ENCODE measurements around the gene INPP5K.

The INPP5K gene

GRCh38 chr17:1506649-1507267 lies 9.7 kb downstream of the INPP5K start:
- H3K18ac ChIP-seq (ENCODE audit: low read depth in 1 of 2, low read length in 2 of 2) = no peak overlapping the region
- no peak for DNase-seq
- H3K14ac ChIP-seq (ENCODE audit: low read length in 2 of 2) = no peak overlapping the region
- no peak overlapping the region for H3K9ac ChIP-seq (ENCODE audit: low read length)
- H2BK5ac ChIP-seq (ENCODE audit: low read depth, low read length, poor library complexity, severe bottlenecking) = no peak overlapping the region
- H2BK15ac ChIP-seq (ENCODE audit: low read depth, poor library complexity, severe bottlenecking) = no peak overlapping the region
- H3K27me3 ChIP-seq (ENCODE audit: control insufficient read depth in 1 of 2, insufficient read depth in 1 of 2, low read length in 2 of 2) = no peaks in the 10 kb centered on the region
- H2BK12ac ChIP-seq (ENCODE audit: low read length in 2 of 2) = no peak overlapping the region
- H3K79me1 ChIP-seq (replicated peaks; ENCODE audit: low read length, poor library complexity, severe bottlenecking) = peaks cover 10% of the 10 kb centered on the region
- no peak overlapping the region for H2BK120ac ChIP-seq (ENCODE audit: low read depth, low read length)
- H3K23ac ChIP-seq (ENCODE audit: low read length in 2 of 2) = no peak overlapping the region
- no peak overlapping the region for H2AFZ ChIP-seq (ENCODE audit: low read depth, low read length)
- no peak overlapping the region for H3K27ac ChIP-seq (ENCODE audit: low read length, poor library complexity, severe bottlenecking)
- peaks cover 34 to 46% of the 10 kb centered on the region in 2 experiments for H3K36me3 ChIP-seq (ENCODE audit: control insufficient read depth in 1 of 2, insufficient read depth in 2 of 2, low read depth in 1 of 2, low read length in 2 of 2)
- no peak overlapping the region for H4K8ac ChIP-seq (ENCODE audit: low read length)
- H3K4ac ChIP-seq (ENCODE audit: low read depth in 1 of 2, low read length in 2 of 2) = no peak overlapping the region
- no peak overlapping the region for H3K4me2 ChIP-seq (ENCODE audit: low read length, poor library complexity, severe bottlenecking)
- WGBS = 95% methylated on average over 13 of the region's 13 CpGs
- H2AK5ac ChIP-seq (ENCODE audit: low read length, severe bottlenecking) = no peak overlapping the region
- H4K91ac ChIP-seq (ENCODE audit: low read length) = no peak overlapping the region
- H3K4me1 ChIP-seq (ENCODE audit: control insufficient read depth, insufficient read depth, low read depth, low read length) = peaks cover 3% of the 10 kb centered on the region
- H3K9me3 ChIP-seq (ENCODE audit: control insufficient read depth, low read length) = no peaks in the 10 kb centered on the region
- no peak overlapping the region for H3K4me3 ChIP-seq (ENCODE audit: insufficient read depth in 1 of 2, low read depth in 1 of 2, low read length in 2 of 2)

- Histone ChIP-seq H3K79me1 (replicated peaks; ENCODE audit: low read length, poor library complexity, severe bottlenecking) (peaks cover 10% of the 10 kb centered on the region), H3K27ac (ENCODE audit: low read length, poor library complexity, severe bottlenecking) (no peak overlapping the region), H3K4ac (ENCODE audit: low read depth in 1 of 2, low read length in 2 of 2) (no peak overlapping the region), H4K8ac (ENCODE audit: low read length) (no peak overlapping the region), H3K27me3 (ENCODE audit: control insufficient read depth in 1 of 2, insufficient read depth in 1 of 2, low read length in 2 of 2) (no peaks in the 10 kb centered on the region), H3K9ac (ENCODE audit: low read length) (no peak overlapping the region), H3K14ac (ENCODE audit: low read length in 2 of 2) (no peak overlapping the region), H4K91ac (ENCODE audit: low read length) (no peak overlapping the region), H3K4me3 (ENCODE audit: insufficient read depth in 1 of 2, low read depth in 1 of 2, low read length in 2 of 2) (no peak overlapping the region), H2BK120ac (ENCODE audit: low read depth, low read length) (no peak overlapping the region), H3K9me3 (ENCODE audit: control insufficient read depth, low read length) (no peaks in the 10 kb centered on the region), H2AK5ac (ENCODE audit: low read length, severe bottlenecking) (no peak overlapping the region), H3K36me3 (ENCODE audit: control insufficient read depth in 1 of 2, insufficient read depth in 2 of 2, low read depth in 1 of 2, low read length in 2 of 2) (peaks cover 34 to 38% of the 10 kb centered on the region in 2 experiments), H2BK12ac (ENCODE audit: low read length in 2 of 2) (no peak overlapping the region), H2BK15ac (ENCODE audit: low read depth, poor library complexity, severe bottlenecking) (no peak overlapping the region), H3K18ac (ENCODE audit: low read depth in 1 of 2, low read length in 2 of 2) (no peak overlapping the region), H3K4me1 (ENCODE audit: control insufficient read depth, insufficient read depth, low read depth, low read length) (peaks cover 3% of the 10 kb centered on the region), H3K23ac (ENCODE audit: low read length in 2 of 2) (no peak overlapping the region), H2AFZ (ENCODE audit: low read depth, low read length) (no peak overlapping the region), H3K4me2 (ENCODE audit: low read length, poor library complexity, severe bottlenecking) (no peak overlapping the region), H2BK5ac (ENCODE audit: low read depth, low read length, poor library complexity, severe bottlenecking) (no peak overlapping the region)
- no peak for DNase-seq
- 98% methylated on average over 5 of the region's 5 CpGs for WGBS
Observed at GRCh38 chr17:1505586-1505985, 10.8 kb downstream of the INPP5K start.

- DNase-seq = no peak
- Histone ChIP-seq H3K23ac (ENCODE audit: low read length in 2 of 2) (peak overlapping the region in 1 of 2 experiments; percentile 9), H2BK120ac (ENCODE audit: low read depth, low read length) (no peak overlapping the region), H3K36me3 (ENCODE audit: control insufficient read depth in 1 of 2, insufficient read depth in 2 of 2, low read depth in 1 of 2, low read length in 2 of 2) (peaks cover 33 to 38% of the 10 kb centered on the region in 2 experiments), H2BK15ac (ENCODE audit: low read depth, poor library complexity, severe bottlenecking) (no peak overlapping the region), H3K79me1 (replicated peaks; ENCODE audit: low read length, poor library complexity, severe bottlenecking) (peaks cover 10% of the 10 kb centered on the region), H3K9me3 (ENCODE audit: control insufficient read depth, low read length) (no peaks in the 10 kb centered on the region), H4K8ac (ENCODE audit: low read length) (no peak overlapping the region), H3K4me1 (ENCODE audit: control insufficient read depth, insufficient read depth, low read depth, low read length) (peaks cover 3% of the 10 kb centered on the region), H3K18ac (ENCODE audit: low read depth in 1 of 2, low read length in 2 of 2) (no peak overlapping the region), H3K4me2 (ENCODE audit: low read length, poor library complexity, severe bottlenecking) (no peak overlapping the region), H3K4ac (ENCODE audit: low read depth in 1 of 2, low read length in 2 of 2) (no peak overlapping the region), H3K27me3 (ENCODE audit: control insufficient read depth in 1 of 2, insufficient read depth in 1 of 2, low read length in 2 of 2) (no peaks in the 10 kb centered on the region), H2AFZ (ENCODE audit: low read depth, low read length) (no peak overlapping the region), H3K9ac (ENCODE audit: low read length) (no peak overlapping the region), H2BK5ac (ENCODE audit: low read depth, low read length, poor library complexity, severe bottlenecking) (no peak overlapping the region), H3K4me3 (ENCODE audit: insufficient read depth in 1 of 2, low read depth in 1 of 2, low read length in 2 of 2) (no peak overlapping the region), H3K14ac (ENCODE audit: low read length in 2 of 2) (no peak overlapping the region), H2AK5ac (ENCODE audit: low read length, severe bottlenecking) (no peak overlapping the region), H2BK12ac (ENCODE audit: low read length in 2 of 2) (no peak overlapping the region), H3K27ac (ENCODE audit: low read length, poor library complexity, severe bottlenecking) (no peak overlapping the region), H4K91ac (ENCODE audit: low read length) (no peak overlapping the region)
- 96% methylated on average over 3 of the region's 3 CpGs for WGBS
Observed at GRCh38 chr17:1504866-1505265, 11.5 kb downstream of the INPP5K start.

GRCh38 chr17:1503699-1504098 lies 12.7 kb downstream of the INPP5K start:
- WGBS = 80% methylated on average over 10 of the region's 10 CpGs
- Histone ChIP-seq H3K9me3 (ENCODE audit: control insufficient read depth, low read length) (no peaks in the 10 kb centered on the region), H3K4ac (ENCODE audit: low read depth in 1 of 2, low read length in 2 of 2) (no peak overlapping the region), H3K18ac (ENCODE audit: low read depth in 1 of 2, low read length in 2 of 2) (no peak overlapping the region), H3K23ac (ENCODE audit: low read length in 2 of 2) (no peak overlapping the region), H3K36me3 (ENCODE audit: control insufficient read depth in 1 of 2, insufficient read depth in 2 of 2, low read depth in 1 of 2, low read length in 2 of 2) (peaks cover 25 to 26% of the 10 kb centered on the region in 2 experiments), H2AK5ac (ENCODE audit: low read length, severe bottlenecking) (no peak overlapping the region), H3K9ac (ENCODE audit: low read length) (no peak overlapping the region), H3K27me3 (ENCODE audit: control insufficient read depth in 1 of 2, insufficient read depth in 1 of 2, low read length in 2 of 2) (no peaks in the 10 kb centered on the region), H3K27ac (ENCODE audit: low read length, poor library complexity, severe bottlenecking) (no peak overlapping the region), H4K8ac (ENCODE audit: low read length) (no peak overlapping the region), H3K4me1 (ENCODE audit: control insufficient read depth, insufficient read depth, low read depth, low read length) (peaks cover 3% of the 10 kb centered on the region), H2BK120ac (ENCODE audit: low read depth, low read length) (no peak overlapping the region), H3K4me2 (ENCODE audit: low read length, poor library complexity, severe bottlenecking) (no peak overlapping the region), H2BK5ac (ENCODE audit: low read depth, low read length, poor library complexity, severe bottlenecking) (no peak overlapping the region), H2BK15ac (ENCODE audit: low read depth, poor library complexity, severe bottlenecking) (no peak overlapping the region), H2BK12ac (ENCODE audit: low read length in 2 of 2) (no peak overlapping the region), H3K79me1 (replicated peaks; ENCODE audit: low read length, poor library complexity, severe bottlenecking) (peaks cover 6% of the 10 kb centered on the region), H2AFZ (ENCODE audit: low read depth, low read length) (no peak overlapping the region), H3K14ac (ENCODE audit: low read length in 2 of 2) (no peak overlapping the region), H3K4me3 (ENCODE audit: insufficient read depth in 1 of 2, low read depth in 1 of 2, low read length in 2 of 2) (no peak overlapping the region), H4K91ac (ENCODE audit: low read length) (no peak overlapping the region)
- DNase-seq = no peak

Data from mesenchymal stem cell (in vitro differentiated cells and primary cell).